Mucosa of descending colon (tissue), 3 donors: ENCODE results near the gene RPL41. TPM values are rescaled to one million over a fixed set of nuclear protein-coding genes. Genes with fewer than 3 reads are reported as not detected.

ENCODE experiments used
- ATAC-seq: fragments of 200-7000 bp; cut with Tn5 transposase; one replicate; pipeline ENCODE4 v1.9.1; 2020; ENCODE audit warnings: mild to moderate bottlenecking, moderate library complexity
- DNase-seq, 3 donors: peaks; one replicate each; pipeline ENCODE4 v3.0.0-alpha.2; 2020
- H3K36me3 ChIP-seq: fragments of 200-600 bp; one replicate; pipeline ENCODE4 v1.8.0; 2021; ENCODE audit warnings: low read depth, mild to moderate bottlenecking
- H3K4me1 ChIP-seq: fragments of 200-600 bp; one replicate; pipeline ENCODE4 v1.8.0; 2021; ENCODE audit warnings: low read depth, mild to moderate bottlenecking
- H3K4me3 ChIP-seq: fragments of 200-600 bp; one replicate; pipeline ENCODE4 v1.8.0; 2021; ENCODE audit warnings: mild to moderate bottlenecking
- H3K9me3 ChIP-seq: fragments of 200-600 bp; one replicate; pipeline ENCODE4 v1.8.0; 2021; ENCODE audit warnings: mild to moderate bottlenecking
- CTCF ChIP-seq: fragments of 200-600 bp; IDR thresholded peaks from one replicate; pipeline ENCODE4 v1.8.0; 2022; ENCODE audit warnings: antibody characterized with exemption, mild to moderate bottlenecking
- intact Hi-C, 2 donors: fragments of 100-400 bp; cut with DNase I in 1 of 2; cut with micrococcal nuclease in 1 of 2; formaldehyde crosslinking; loops; one replicate each; pipeline versions ENCODE4 v1.11.0 to v1.11.1; 2022; cut with DNase I, micrococcal nuclease
- total RNA-seq, 3 donors: library from RNA; stranded (reverse); fragmentation: NEBNext Ultra II Directional in 2 of 3; extraction: Animal tissue kit (Norgen Biotek cat#: 25700) in 2 of 3; gene quantifications; one replicate each; pipeline versions ENCODE4 v1.2.1 to v1.2.4, GENCODE V29; 2021 to 2023
- donor health status: DM: no; HTN: no; CAD: no; lungs with moderate emphysema.
- donor health status: DM: no; HTN: no; CAD: no.
- donor health status: DM: no; HTN: yes; CAD: no.

RPL41 gene
- total RNA-seq, 3 donors from 2014 or later = 2,763 to 3,198 (median 3,152) TPM

DNA sequence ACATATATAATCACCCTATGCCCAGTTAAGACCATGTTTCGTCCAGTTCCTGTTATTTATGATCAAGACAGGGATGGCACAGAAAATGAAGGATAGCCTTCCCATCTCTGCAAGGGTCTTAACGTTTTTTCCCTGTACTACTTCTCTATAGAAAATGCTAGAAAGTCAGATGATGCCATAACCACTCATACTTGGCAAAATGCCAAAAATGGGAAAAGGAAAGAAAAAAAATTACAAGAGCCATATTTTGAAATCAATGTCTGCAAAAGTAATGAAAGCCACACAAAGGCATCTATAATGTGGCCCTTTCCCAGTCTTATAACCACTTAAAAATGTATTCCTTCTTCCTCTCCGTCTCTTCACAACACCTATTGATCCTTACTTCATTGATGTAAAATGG is 34.1 kb downstream of the RPL41 start:
- TF ChIP-seq CTCF = no peak
- Histone ChIP-seq H3K9me3 (no peaks in the 10 kb centered on the region), H3K4me3 (no peak overlapping the region), H3K4me1 (peaks cover 25% of the 10 kb centered on the region), H3K36me3 (no peaks in the 10 kb centered on the region)
- DNase-seq (no peak), ATAC-seq (no peak)
- intact Hi-C loops = no loop called here

DNA sequence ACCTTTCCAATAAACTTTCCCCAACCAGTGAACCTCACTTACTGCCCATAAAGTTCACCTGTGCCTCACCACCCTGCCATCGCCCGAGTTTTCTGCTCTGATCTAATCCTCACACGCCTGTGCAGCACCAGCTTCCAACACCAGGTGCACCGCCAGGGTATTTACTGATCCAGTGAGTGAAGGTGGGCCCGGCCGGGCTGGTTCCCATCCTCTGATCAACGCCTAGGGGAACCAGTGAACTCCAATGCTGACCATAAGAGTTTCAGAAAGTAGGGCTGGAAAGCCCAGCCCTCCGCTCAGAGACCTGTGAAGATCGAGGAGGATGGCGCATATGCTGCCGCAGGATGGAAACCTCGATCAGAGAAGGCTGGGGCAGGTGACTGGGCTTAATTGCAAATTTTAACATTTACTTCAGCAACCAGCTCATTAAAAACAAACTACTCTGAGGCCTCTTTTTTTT is 35.3 kb downstream of the RPL41 start:
- intact Hi-C loops = no loop called here
- peak overlapping the region; percentile 29 for H3K4me3 ChIP-seq
- TF ChIP-seq CTCF = peak; percentile 45
- H3K4me1 ChIP-seq = peaks cover 19% of the 10 kb centered on the region
- DNase-seq (peak; percentile 83), ATAC-seq (peak; percentile 74)
- H3K9me3 ChIP-seq = no peaks in the 10 kb centered on the region
- no peaks in the 10 kb centered on the region for H3K36me3 ChIP-seq

DNA sequence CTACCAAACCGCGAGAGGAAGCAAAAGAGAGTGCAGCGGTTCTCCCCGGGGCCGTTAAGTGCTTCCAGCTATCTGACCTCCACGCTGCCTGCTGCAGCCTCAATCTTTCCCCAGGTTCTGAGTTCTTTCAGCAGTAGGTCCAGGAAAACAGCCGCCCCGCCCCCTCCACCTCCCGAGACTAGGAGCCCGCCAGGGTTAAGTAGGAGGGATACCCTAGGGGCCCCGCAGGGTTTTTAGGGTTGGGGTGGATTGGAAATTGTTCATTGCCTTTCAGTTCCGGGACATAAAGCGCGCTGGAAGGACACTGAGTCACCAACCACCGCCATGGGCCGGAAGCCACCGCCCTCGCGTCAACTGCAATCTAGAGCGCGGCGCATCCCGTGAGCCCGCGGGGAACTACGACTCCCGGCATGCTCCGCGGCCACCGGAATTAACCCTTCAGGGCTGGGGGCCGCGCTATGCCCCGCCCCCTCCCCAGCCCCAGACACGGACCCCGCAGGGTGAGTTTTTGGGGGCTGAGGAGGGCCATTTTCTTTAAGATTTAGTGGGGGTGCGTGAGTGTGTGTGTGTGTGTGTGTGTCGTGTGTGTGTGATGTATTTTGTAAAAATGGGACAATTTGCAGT is 35.8 kb downstream of the RPL41 start, which contains the start of gene MYL6B:
Gene MYL6B, plus strand, starts transcription at position 456 of the 624 bp plus-strand sequence. CDS start 1,332 bp downstream, outside the sequence.
- ATAC-seq = peak; percentile 96
- peak; percentile 95 to 97 (median 96) for DNase-seq
- peaks cover 17% of the 10 kb centered on the region for H3K4me1 ChIP-seq
- no peak for TF ChIP-seq CTCF
- peak within 1 kb of the TSS; percentile 29 for H3K4me3 ChIP-seq
- H3K9me3 ChIP-seq = no peaks in the 10 kb centered on the region
- H3K36me3 ChIP-seq = no peaks in the 10 kb centered on the region
- intact Hi-C loops = no loop called here

DNA sequence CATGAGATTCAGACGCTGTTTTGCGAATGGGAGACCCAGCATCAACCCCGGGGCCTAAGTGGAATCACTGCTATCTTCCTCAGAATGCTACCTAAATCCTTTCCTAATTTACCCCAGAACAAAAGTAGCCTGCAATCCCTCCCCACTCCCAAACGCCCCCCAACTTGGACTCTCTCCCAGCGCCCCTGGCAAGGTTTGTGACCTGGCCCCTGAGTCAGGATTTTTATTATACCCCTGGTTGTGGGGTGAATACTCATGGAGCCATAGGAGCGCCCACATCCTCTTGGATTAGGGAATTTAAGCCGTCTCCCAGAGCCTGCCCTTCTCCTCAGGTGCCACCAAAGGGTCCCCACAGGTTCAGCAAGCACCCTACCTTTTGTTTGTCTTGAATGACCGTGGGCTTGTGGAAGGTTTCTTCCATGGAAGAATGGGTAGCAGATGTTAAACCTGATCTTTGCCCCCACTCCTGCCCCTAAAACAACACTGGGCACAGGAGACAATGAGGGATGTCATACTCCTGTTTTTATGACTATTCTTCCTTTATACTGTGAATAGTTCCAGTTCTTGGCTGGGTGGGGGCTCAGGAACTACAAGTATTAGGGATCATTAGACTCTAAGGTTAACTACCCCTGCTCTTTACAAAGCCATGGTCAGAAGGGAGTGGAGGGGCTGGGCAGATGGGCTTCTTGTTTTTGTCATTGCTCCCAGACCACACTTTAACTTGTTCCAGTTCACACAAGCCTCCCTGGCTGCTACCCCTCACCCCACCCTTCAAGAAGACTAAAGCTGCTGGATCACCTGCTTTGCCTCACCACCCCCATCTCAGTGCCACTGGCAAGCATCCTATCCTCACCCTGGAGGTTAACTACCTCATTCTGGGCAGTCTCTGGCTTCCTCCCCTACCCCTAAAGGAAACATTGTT is 36.6 kb downstream of the RPL41 start:
- TF ChIP-seq CTCF = no peak
- Histone ChIP-seq H3K4me3 (no peak overlapping the region), H3K36me3 (no peaks in the 10 kb centered on the region), H3K9me3 (no peaks in the 10 kb centered on the region), H3K4me1 (peaks cover 16% of the 10 kb centered on the region)
- ATAC-seq (no peak), DNase-seq (peak in 1 of 3 donors; percentile 46)
- intact Hi-C loops = no loop called here

- DNase-seq (peak in 1 of 3 donors; percentile 35), ATAC-seq (no peak)
- H3K4me3 ChIP-seq = no peak overlapping the region
- no peaks in the 10 kb centered on the region for H3K9me3 ChIP-seq
- no peak for TF ChIP-seq CTCF
- no peaks in the 10 kb centered on the region for H3K36me3 ChIP-seq
- intact Hi-C loops = no loop called here
- peaks cover 16% of the 10 kb centered on the region for H3K4me1 ChIP-seq
Measured at GRCh38 chr12:56153678-56154065, 37.2 kb downstream of the RPL41 start.
